Heart left ventricle (tissue), 16 donors: ENCODE results near the gene DUOXA1. TPM values are rescaled to one million over a fixed set of nuclear protein-coding genes. Genes with fewer than 3 reads are reported as not detected.
"Not testable (repeated sequence)": the region's sequence is repeated elsewhere in the genome, so short reads cannot be mapped to it uniquely, and the experiment has no call there.

Experiments
- ATAC-seq, 4 donors: fragments of 200-7000 bp; cut with Tn5 transposase; one replicate each; pipeline ENCODE4 v1.9.1; 2020 to 2022; ENCODE audit warnings: moderate library complexity in 4 of 4, mild to moderate bottlenecking in 3 of 4, moderate number of reproducible peaks in 1 of 4
- DNase-seq, 5 donors: peaks; one replicate each; pipeline ENCODE4 v3.0.0-alpha.2; 2020
- H3K27ac ChIP-seq, 12 donors: fragments of 200-600 bp; sonication (generic) in 4 of 12; one replicate each; pipeline versions ENCODE4 v1.5.0 to v1.8.0; 2016 to 2022; ENCODE audit warnings: mild to moderate bottlenecking in 2 of 12
- H3K27me3 ChIP-seq, 9 donors: fragments of 200-600 bp; sonication (generic) in 2 of 9; one replicate each; pipeline versions ENCODE4 v1.5.1 to v1.8.0; 2016 to 2022; ENCODE audit warnings: mild to moderate bottlenecking in 3 of 9
- H3K36me3 ChIP-seq, 9 donors: fragments of 200-600 bp; sonication (generic) in 2 of 9; one replicate each; pipeline versions ENCODE4 v1.5.0 to v1.8.0; 2018 to 2022; ENCODE audit warnings: mild to moderate bottlenecking in 2 of 9
- H3K4me1 ChIP-seq, 12 donors: fragments of 200-600 bp; sonication (generic) in 4 of 12; one replicate each; pipeline versions ENCODE4 v1.5.0 to v1.8.0; 2016 to 2022; ENCODE audit warnings: mild to moderate bottlenecking in 3 of 12
- H3K4me3 ChIP-seq, 12 donors: fragments of 200-600 bp; sonication (generic) in 4 of 12; one replicate each; pipeline versions ENCODE4 v1.5.0 to v1.8.0; 2017 to 2022; ENCODE audit warnings: mild to moderate bottlenecking in 9 of 12, moderate library complexity in 4 of 12
- H3K9me3 ChIP-seq, 12 donors: fragments of 200-600 bp; sonication (generic) in 4 of 12; one replicate each; pipeline versions ENCODE4 v1.5.0 to v1.8.0; 2016 to 2022; ENCODE audit warnings: mild to moderate bottlenecking in 1 of 12
- CTCF ChIP-seq, 12 donors: fragments of 200-600 bp; sonication (generic) in 4 of 12; IDR thresholded peaks; one replicate each; pipeline versions ENCODE4 v1.5.0 to v1.8.0; 2018 to 2022; ENCODE audit warnings: antibody characterized with exemption in 12 of 12, mild to moderate bottlenecking in 5 of 12
- POLR2A ChIP-seq, 2 donors: fragments of 450-650 bp; IDR thresholded peaks; one replicate each; pipeline ENCODE4 v1.6.1; 2017; ENCODE audit warnings: antibody characterized with exemption in 2 of 2, mild to moderate bottlenecking in 2 of 2, moderate library complexity in 2 of 2
- WGBS, 4 donors: extraction: QIAGEN DNeasy Blood & Tissue Kit in 2 of 4; methylation state at CpG; one replicate each; pipeline versions ENCODE4 v1.1.5 to v1.1.7; 2013 to 2018; 5-methylcytosine and 5-hydroxymethylcytosine counted together
- intact Hi-C, 10 donors: fragments of 100-400 bp; cut with DNase I; formaldehyde crosslinking; loops; one replicate each; pipeline versions ENCODE4 v1.11.1 to v1.14.2; 2022
- polyA plus RNA-seq, 2 donors: library from polyadenylated mRNA; stranded (reverse); fragments of 200-250 nt; gene quantifications; one replicate each; pipeline ENCODE4 v1.2.3, GENCODE V29; 2013
- total RNA-seq, 9 donors: library from RNA; depleted of rRNA in 2 of 9; stranded (reverse); fragments of >200 nt in 2 of 9; fragmentation: NEBNext Ultra II Directional in 3 of 9; extraction: Animal tissue kit (Norgen Biotek cat#: 25700) in 3 of 9; gene quantifications; one replicate each; pipeline versions ENCODE4 v1.1.0 to v1.2.4, GENCODE V29; 2016 to 2023
- donor health status: ischemic (EF 13 %, LVEDD 7.1; RV severe dilation, severe dysfunction).
- donor health status: healthy with polysubstance abuse.
- donor health status: DM: no; HTN: yes; CAD: no.
- donor health status: DM: no; HTN: no; CAD: no.
- donor health status: ischemic (EF 25% LVEDD 6.9; RV normal size, moderate dysfunction).
- donor health status: ischemic (EF 25% LVEDD 5.7; RV mildly dilated, moderate dysfunction).
- donor health status: healthy.
- donor health status: DM: yes; HTN: yes; CAD: no.
- donor health status: ischemic (EF 35%, LVEDD 5.7; RV mildly dilated, moderate dysfunction).
- donor health status: nonischemic (EF 11% LVEDD 7.7; RV severe dilation, severe dysfunction).
- donor health status: DM: yes; HTN: yes; CAD: no.
- donor health status: PGD.
- donor health status: ischemic (EF 29% LVEDD 5.4; RV normal size, mild dysfunction).
- donor health status: nonischemic (EF 23%, LVEDD 6.1; RV moderate dilation, normal function).

The DUOXA1 gene
- total and polyA plus RNA-seq, 11 donors = 0.11 to 1.3 (median 0.31) TPM; not detected in 3

GRCh38 chr15:45137703-45138102 is 8.0 kb upstream of the DUOXA1 start:
- 78 to 86% (median 80%) methylated on average over 7 to 8 of the region's 8 CpGs for WGBS, 4 donors
- Histone ChIP-seq H3K4me3 (no peak overlapping the region), H3K36me3 (no peaks in the 10 kb centered on the region), H3K27me3 (peaks cover 0 to 41% (median 29%) of the 10 kb centered on the region in 9 donors), H3K9me3 (no peaks in the 10 kb centered on the region), H3K27ac (no peak overlapping the region), H3K4me1 (peaks cover 0 to 6% (median 2%) of the 10 kb centered on the region in 12 donors)
- DNase-seq = peak in 1 of 5 donors; percentile 2
- TF ChIP-seq POLR2A (IDR thresholded peaks at IDR 0.05) = no peak
- no peak for TF ChIP-seq CTCF (IDR thresholded peaks at IDR 0.05)
- intact Hi-C loops = no loop called here
- no peak for ATAC-seq

GRCh38 chr15:45136378-45136764 is 6.7 kb upstream of the DUOXA1 start:
- peaks cover 0 to 6% (median 2%) of the 10 kb centered on the region in 12 donors for H3K4me1 ChIP-seq
- DNase-seq (no peak), ATAC-seq (no peak)
- H3K36me3 ChIP-seq = no peaks in the 10 kb centered on the region
- no peak for TF ChIP-seq POLR2A (IDR thresholded peaks at IDR 0.05)
- peak in 1 of 12 donors; percentile 10 for TF ChIP-seq CTCF (IDR thresholded peaks at IDR 0.05)
- 14 to 19% (median 18%) methylated on average over 10 of the region's 10 CpGs for WGBS, 4 donors
- no peak overlapping the region for H3K27ac ChIP-seq
- peaks cover 0 to 42% (median 29%) of the 10 kb centered on the region in 9 donors for H3K27me3 ChIP-seq
- intact Hi-C loops = no loop called here
- H3K9me3 ChIP-seq = no peaks in the 10 kb centered on the region
- no peak overlapping the region for H3K4me3 ChIP-seq

- peak in 1 of 4 donors; percentile 5 for ATAC-seq
- peaks cover 0 to 42% (median 29%) of the 10 kb centered on the region in 9 donors for H3K27me3 ChIP-seq
Measured at GRCh38 chr15:45135705-45136377, 6.2 kb upstream of the DUOXA1 start.

GRCh38 chr15:45134682-45135604 is 5.3 kb upstream of the DUOXA1 start:
- Histone ChIP-seq H3K4me3 (peak overlapping the region in 6 of 12 donors; percentile 6 to 31 (median 18)), H3K27ac (no peak overlapping the region), H3K36me3 (no peaks in the 10 kb centered on the region), H3K4me1 (peaks cover 0 to 8% (median 2%) of the 10 kb centered on the region in 12 donors), H3K27me3 (peaks cover 6 to 50% (median 36%) of the 10 kb centered on the region in 9 donors), H3K9me3 (no peaks in the 10 kb centered on the region)
- TF ChIP-seq POLR2A (IDR thresholded peaks at IDR 0.05) (no peak), CTCF (IDR thresholded peaks at IDR 0.05) (peak in 3 of 12 donors; percentile 12 to 35 (median 32))
- intact Hi-C loops = no loop called here
- DNase-seq (peak in 1 of 5 donors; percentile 23), ATAC-seq (peak in 3 of 4 donors; percentile 34 to 60 (median 57))
- WGBS, 4 donors = 6 to 22% (median 10%) methylated on average over 17 to 57 of the region's 57 CpGs

More at GRCh38 chr15:45135705-45136377, 6.2 kb upstream of the DUOXA1 start:
- DNase-seq = peak in 1 of 5 donors; percentile 0
- intact Hi-C loops, H3K27ac ChIP-seq, H3K9me3 ChIP-seq, H3K36me3 ChIP-seq, H3K4me1 ChIP-seq, H3K4me3 ChIP-seq: not testable (repeated sequence)
- 11 to 19% (median 17%) methylated on average over 6 to 10 of the region's 37 CpGs for WGBS, 4 donors
